Measurements from ENCODE around the gene LPCAT2.

- TF ChIP-seq POLR2A (IDR thresholded peaks at IDR 0.05) = peak in 1 of 2 donors; percentile 80
- TF ChIP-seq CTCF (IDR thresholded peaks at IDR 0.05) = no peak
Observed at GRCh38 chr16:55508941-55509931, at the start of gene LPCAT2.

Measured in vagina (tissue), 2 donors.